Measurements from ENCODE around the gene MEAF6.

DNA sequence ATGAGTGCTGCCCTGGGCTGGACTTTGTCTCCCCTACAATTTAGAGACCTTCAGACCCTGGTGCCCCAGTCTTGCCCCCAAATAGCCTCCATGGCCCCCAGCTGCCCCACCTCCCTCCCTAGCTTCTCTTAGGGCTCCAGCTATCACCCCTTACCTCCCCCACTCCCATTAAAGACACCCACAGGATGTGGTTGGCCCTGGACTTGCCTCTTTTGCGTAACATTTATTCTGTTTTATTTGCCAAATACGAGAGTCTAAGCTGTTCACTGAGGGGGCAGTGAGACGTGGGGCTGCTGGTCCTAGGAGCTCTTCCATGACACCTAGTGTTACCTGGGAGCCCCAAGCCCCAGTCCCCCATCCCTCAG lies 35.7 kb downstream of the MEAF6 start:
- no peak for TF ChIP-seq POLR2A (IDR thresholded peaks at IDR 0.05)
- no peak for TF ChIP-seq CTCF (IDR thresholded peaks at IDR 0.05)
- TF ChIP-seq POLR2AphosphoS5 (IDR thresholded peaks at IDR 0.05), result no peak
- no peak for TF ChIP-seq EP300 (IDR thresholded peaks at IDR 0.05)

All from stomach (tissue), 4 donors.